Neural crest cell (in vitro differentiated cells): ENCODE results near the gene OXSR1. TPM values are rescaled to one million over a fixed set of nuclear protein-coding genes. Genes with fewer than 3 reads are reported as not detected.

Experiments
- DNase-seq: peaks from one replicate; pipeline ENCODE4 v3.0.0; 2021; ENCODE audit warnings: low read depth, mixed read lengths, low spot score
- H3K27ac Mint-ChIP-seq: one replicate; pipeline ENCODE4 v1.8.0; 2021; ENCODE audit warnings: mild to moderate bottlenecking, mixed read lengths; ENCODE audit not compliant: unreplicated experiment
- H3K27me3 Mint-ChIP-seq: 2 replicates; pipeline ENCODE4 v1.8.0; 2021; ENCODE audit warnings: low read depth, mild to moderate bottlenecking, mixed read lengths
- H3K36me3 Mint-ChIP-seq: 2 replicates; pipeline ENCODE4 v1.8.0; 2021; ENCODE audit warnings: low read depth, mild to moderate bottlenecking, mixed read lengths
- H3K4me1 Mint-ChIP-seq: 2 replicates; pipeline ENCODE4 v1.8.0; 2021; ENCODE audit warnings: mixed read lengths
- H3K4me3 Mint-ChIP-seq: one replicate; pipeline ENCODE4 v1.8.0; 2021; ENCODE audit warnings: mild to moderate bottlenecking, mixed read lengths
- H3K9me3 Mint-ChIP-seq: 2 replicates; pipeline ENCODE4 v1.8.0; 2021; ENCODE audit warnings: mixed read lengths
- CTCF ChIP-seq: fragments of 200-600 bp; sonication (generic); conservative IDR thresholded peaks from 2 replicates; pipeline ENCODE4 v1.5.0; 2021; ENCODE audit warnings: antibody characterized with exemption, mild to moderate bottlenecking
- total RNA-seq: library from RNA; stranded (reverse); gene quantifications from 2 replicates; pipeline ENCODE4 v1.2.1, GENCODE V29; 2021

OXSR1 gene
- total RNA-seq, 1 donor from 2014 or later, result 48.4 TPM

GRCh38 chr3:38118421-38119247 lies 46.7 kb upstream of the OXSR1 start:
- Mint-ChIP-seq H3K4me1 (no peaks in the 10 kb centered on the region), H3K9me3 (no peaks in the 10 kb centered on the region), H3K27ac (no peak overlapping the region), H3K36me3 (peaks cover 6% of the 10 kb centered on the region), H3K27me3 (no peaks in the 10 kb centered on the region), H3K4me3 (no peak overlapping the region)
- DNase-seq, result no peak
- TF ChIP-seq CTCF, result no peak

GRCh38 chr3:38119248-38119544 lies 46.1 kb upstream of the OXSR1 start:
- Mint-ChIP-seq H3K27me3 (no peaks in the 10 kb centered on the region), H3K36me3 (peaks cover 6% of the 10 kb centered on the region), H3K27ac (no peak overlapping the region), H3K4me3 (no peak overlapping the region), H3K4me1 (no peaks in the 10 kb centered on the region), H3K9me3 (no peaks in the 10 kb centered on the region)
- DNase-seq, result no peak
- no peak for TF ChIP-seq CTCF

GRCh38 chr3:38119821-38120692 lies 45.3 kb upstream of the OXSR1 start:
- no peak overlapping the region for H3K27ac Mint-ChIP-seq
- H3K36me3 Mint-ChIP-seq, result peaks cover 10% of the 10 kb centered on the region
- no peak overlapping the region for H3K4me3 Mint-ChIP-seq

GRCh38 chr3:38120693-38121450 lies 44.5 kb upstream of the OXSR1 start:
- no peak for TF ChIP-seq CTCF
- Mint-ChIP-seq H3K4me1 (no peaks in the 10 kb centered on the region), H3K4me3 (no peak overlapping the region), H3K9me3 (no peaks in the 10 kb centered on the region), H3K27me3 (no peaks in the 10 kb centered on the region), H3K36me3 (peaks cover 16% of the 10 kb centered on the region), H3K27ac (no peak overlapping the region)
- no peak for DNase-seq

More at GRCh38 chr3:38119821-38120692, 45.3 kb upstream of the OXSR1 start:
- H3K9me3 Mint-ChIP-seq, result no peaks in the 10 kb centered on the region
- no peak for TF ChIP-seq CTCF
- H3K27me3 Mint-ChIP-seq, result no peaks in the 10 kb centered on the region
- DNase-seq, result no peak
- no peaks in the 10 kb centered on the region for H3K4me1 Mint-ChIP-seq

GRCh38 chr3:38121451-38121831 lies 43.9 kb upstream of the OXSR1 start:
- no peak overlapping the region for H3K27ac Mint-ChIP-seq
- H3K9me3 Mint-ChIP-seq, result no peaks in the 10 kb centered on the region
- H3K4me1 Mint-ChIP-seq, result no peaks in the 10 kb centered on the region
- peaks cover 16% of the 10 kb centered on the region for H3K36me3 Mint-ChIP-seq
- no peak for DNase-seq
- H3K27me3 Mint-ChIP-seq, result no peaks in the 10 kb centered on the region
- no peak overlapping the region for H3K4me3 Mint-ChIP-seq
- no peak for TF ChIP-seq CTCF
